Kasumi-1 (cell line): ENCODE measurements around the gene RAB7B.
"Not testable (repeated sequence)": the region's sequence is repeated elsewhere in the genome, so short reads cannot be mapped to it uniquely, and the experiment has no call there.

Experiments used
- DNase-seq, 2 experiments: peaks; one replicate each; lab custom pipeline; 2025; lab: John Stamatoyannopoulos, UW

Gene RAB7B

DNA sequence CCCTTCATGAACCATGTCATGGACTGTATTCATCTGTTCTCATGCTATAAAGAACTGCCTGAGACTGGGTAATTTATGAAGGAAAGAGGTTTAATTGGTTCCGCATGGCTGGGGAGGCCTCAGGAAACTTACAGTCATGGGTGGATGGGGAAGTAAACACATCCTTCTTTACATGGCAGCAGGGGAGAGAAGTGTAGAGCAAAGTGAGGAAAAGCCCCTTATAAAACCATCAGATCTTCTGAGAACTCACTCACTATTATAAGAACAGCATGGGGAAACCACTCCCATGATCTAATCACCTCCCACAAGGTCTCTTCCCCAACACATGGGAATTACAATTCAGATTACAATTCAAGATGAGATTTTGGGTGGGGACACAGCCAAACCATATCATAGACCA lies 6.6 kb downstream of the RAB7B start:
- DNase-seq, result not testable (repeated sequence)

- no peak for DNase-seq
Observed at GRCh38 chr1:205994346-205994745, 8.8 kb downstream of the RAB7B start.

GRCh38 chr1:205993068-205993467 lies 10.1 kb downstream of the RAB7B start:
- DNase-seq, result no peak

- no peak for DNase-seq
Observed at GRCh38 chr1:205992218-205992882, 10.8 kb downstream of the RAB7B start.

DNA sequence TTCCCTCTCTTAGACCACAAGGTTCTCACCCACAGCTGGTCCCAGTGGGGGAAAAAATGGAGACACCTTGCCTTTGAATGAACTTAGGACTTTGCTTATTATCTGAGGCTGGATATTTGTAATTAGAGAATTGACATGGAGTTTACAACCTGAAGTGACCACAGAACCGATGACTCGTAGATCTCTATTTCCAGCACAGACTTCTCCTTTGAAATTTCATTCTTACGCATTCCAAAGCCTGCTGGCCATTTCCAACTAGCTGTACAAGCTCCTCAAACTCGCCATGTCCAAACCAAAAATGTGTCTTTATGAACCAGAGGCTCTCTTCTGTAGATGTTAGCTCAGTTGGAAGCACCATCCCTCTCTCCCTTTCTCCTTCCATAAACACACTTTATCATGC lies 12.0 kb downstream of the RAB7B start:
- no peak for DNase-seq

DNA sequence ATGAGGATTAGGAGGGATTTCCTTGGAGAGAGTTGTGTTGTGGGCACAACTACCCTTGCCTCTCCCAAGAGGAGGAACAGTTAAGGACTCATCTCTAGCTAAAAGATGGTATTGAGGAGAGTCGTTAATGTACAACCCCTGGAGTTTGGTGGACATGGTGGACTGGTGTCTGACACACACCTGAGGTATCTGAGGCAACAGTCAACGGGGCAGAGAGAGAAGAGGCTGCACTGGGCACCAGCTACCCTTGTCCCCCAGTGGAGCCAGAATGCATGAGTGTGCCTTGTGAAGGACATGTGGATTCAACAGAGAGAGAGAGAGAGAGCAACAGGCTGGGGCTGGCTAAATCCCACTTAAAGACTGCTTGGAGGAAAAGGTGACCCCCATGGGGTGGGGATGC lies 13.0 kb downstream of the RAB7B start:
- DNase-seq, result no peak

DNA sequence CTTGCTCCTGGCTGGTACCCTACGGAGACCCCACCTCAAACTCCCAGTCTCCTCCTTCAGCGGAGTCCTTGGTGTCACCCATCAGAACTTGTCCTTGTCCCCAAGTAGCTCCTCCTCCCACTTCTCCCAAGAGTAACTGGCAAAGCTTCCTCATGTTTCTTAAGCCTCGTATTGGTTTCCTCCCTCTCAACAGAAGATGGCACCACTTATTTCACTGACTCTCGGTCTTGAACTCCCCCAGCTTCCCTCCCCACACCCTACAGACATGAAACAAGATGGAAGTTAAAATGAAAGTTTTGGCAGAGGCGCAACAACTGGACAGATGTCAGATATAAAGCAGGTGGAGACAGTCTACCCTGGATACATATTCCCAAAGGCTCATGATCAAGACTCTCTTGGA lies 13.4 kb downstream of the RAB7B start:
- DNase-seq, result peak; percentile 26 to 33

DNA sequence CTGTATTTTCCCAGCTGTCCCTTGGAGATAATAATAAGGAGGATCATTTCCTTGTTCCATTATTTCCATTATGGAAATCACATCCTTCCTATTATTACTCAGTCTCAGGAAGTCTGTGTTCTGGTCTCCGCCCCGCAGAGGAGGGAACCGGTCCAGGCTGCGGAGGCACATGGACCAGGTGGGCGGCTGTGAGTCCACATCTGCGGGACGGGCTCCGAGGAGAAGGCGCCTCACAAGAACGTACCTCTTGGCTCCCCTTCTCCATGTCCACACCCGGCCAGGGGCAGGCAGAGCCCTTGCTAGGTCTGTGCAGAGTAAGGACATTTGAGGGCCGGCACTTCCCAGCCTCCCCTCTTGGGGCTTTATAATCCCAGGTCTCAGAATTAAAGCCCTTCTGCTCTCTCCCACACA lies 14.6 kb downstream of the RAB7B start:
- no peak for DNase-seq

DNA sequence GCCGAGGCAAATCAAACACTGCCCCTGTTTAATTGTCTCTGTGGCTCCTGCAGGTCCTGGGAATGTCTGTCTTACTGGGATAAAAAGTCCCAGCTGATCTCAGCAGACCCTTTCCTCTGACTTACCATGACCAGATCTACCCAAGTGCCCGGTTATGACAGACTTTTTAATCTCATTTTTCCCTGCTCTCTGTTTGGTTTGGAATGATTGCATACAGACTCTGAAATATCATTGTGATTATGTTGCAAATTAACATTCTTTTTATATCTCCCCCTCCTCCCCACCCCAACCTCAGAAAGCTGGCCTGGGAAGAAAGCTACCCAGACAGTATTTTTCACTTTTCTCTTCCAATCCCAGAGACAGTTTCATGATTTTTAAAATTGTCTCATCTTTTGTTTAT lies 16.3 kb downstream of the RAB7B start:
- no peak for DNase-seq

DNA sequence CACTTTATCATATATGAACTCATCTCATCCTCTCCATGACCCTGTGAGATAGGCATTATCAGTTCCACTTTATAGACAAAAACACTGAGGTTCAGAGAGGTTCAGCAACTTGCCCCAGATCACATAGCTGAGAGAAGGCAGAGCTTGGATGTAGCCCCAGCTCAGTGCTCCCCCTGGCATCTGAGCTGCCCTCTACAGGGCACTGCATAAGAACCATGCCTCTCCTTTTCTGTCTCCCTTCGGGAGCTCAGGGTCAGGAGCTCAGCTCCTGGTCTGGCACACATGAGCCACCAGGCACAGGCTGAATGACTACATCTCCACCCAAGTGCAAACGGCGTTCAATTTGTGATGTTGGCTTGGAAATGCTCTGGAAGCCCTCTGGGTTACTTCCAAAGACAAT lies 16.9 kb downstream of the RAB7B start:
- peak in 1 of 2 experiments; percentile 7 for DNase-seq

- no peak for DNase-seq
Observed at GRCh38 chr1:205985330-205986005, 17.7 kb downstream of the RAB7B start.

- DNase-seq, result peak; percentile 71 to 76
Observed at GRCh38 chr1:205983925-205984725, 19.1 kb downstream of the RAB7B start.

GRCh38 chr1:205981257-205981656 lies 21.9 kb downstream of the RAB7B start:
- DNase-seq, result no peak

DNA sequence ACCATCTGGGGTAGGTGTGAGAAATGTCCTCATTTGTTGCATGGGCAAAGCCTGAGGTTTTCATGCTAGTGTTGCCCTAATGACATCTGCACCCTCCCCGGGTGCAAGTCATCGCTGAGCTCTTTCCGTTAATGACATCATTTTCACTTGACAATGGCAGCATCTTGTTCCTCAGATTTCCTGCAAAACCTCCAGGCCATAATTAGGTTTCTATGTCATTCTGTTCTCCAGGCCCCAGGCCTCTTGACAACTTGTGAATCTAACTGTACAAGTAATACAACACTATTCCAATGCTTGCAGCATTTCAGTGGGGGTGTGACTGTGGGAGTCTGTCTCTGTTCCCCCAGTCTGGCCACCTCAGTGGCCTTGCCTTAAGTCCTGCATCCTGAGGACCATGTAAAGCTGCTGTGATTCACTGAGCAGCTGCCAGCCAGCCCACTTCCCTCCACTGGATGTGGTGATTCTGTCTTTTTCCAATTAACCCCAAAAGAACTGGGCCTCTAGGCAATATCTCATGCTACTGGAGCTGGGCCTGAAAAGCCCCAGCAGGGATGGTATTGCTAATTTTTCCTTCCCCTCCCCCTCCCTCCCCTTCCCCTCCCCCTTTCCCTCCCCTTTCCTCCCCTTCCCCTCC lies 22.8 kb downstream of the RAB7B start:
- DNase-seq, result no peak

DNA sequence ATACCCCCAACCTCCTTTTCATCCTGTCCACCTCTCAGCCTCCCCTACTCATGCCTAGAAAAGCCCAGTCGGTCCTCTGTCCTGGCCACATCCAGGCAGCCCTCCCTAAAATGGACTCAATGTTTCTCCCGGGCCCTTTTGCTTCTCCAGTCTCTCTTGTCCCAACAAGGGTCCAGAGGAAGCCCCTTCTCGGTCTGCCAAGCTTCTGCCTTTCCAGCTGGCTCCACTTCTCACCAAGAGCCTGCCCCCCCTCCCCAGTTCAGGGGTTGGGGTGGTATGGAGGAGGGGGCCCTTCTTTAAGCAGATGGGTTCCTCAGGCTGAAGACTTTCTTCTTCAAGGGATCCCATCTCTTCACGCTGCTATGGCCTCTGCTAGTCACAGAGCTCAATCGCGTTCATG lies 23.9 kb downstream of the RAB7B start:
- DNase-seq, result no peak

- DNase-seq, result no peak
Observed at GRCh38 chr1:205978676-205979075, 24.5 kb downstream of the RAB7B start.

GRCh38 chr1:205977402-205978014 lies 25.7 kb downstream of the RAB7B start:
- peak; percentile 88 to 93 for DNase-seq

GRCh38 chr1:205976708-205977401 lies 26.3 kb downstream of the RAB7B start:
- no peak for DNase-seq

GRCh38 chr1:205976036-205976435 lies 27.2 kb downstream of the RAB7B start:
- DNase-seq, result no peak

DNA sequence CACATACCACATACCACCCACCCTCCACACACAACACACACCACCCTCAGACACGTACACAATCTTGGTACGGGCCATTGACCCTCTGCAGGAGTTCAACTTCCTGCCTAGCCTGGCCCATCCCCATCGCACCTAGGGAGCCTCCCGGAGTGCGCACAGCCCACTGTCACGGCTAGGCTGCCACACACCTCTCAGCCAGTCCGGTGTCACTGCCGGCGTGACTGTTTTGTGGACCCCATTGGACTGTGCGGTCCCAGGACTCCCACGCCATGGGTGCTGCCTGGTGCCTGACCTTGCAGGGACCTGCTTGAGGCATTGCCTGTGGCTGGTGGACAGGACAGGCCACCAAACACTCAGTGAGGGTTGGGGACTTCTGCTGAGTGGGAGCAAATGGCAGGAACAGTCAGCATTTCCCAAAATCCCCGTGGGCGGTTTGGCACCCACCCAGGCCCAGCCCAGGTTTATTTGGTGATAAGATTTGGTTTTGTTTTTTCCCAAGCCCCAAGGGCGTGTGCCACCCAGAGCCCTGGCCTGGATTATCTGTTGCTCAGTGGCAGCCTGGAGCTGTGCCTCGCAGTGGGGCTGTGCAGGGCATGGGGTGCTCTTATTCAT lies 27.7 kb downstream of the RAB7B start:
- no peak for DNase-seq

- no peak for DNase-seq
Observed at GRCh38 chr1:205974712-205975111, 28.5 kb downstream of the RAB7B start.
